ENCODE results near the gene ADAP1. TPM values are rescaled to one million over a fixed set of nuclear protein-coding genes. Genes with fewer than 3 reads are reported as not detected.

Gene ADAP1
- total and polyA plus RNA-seq, 11 donors = 3.1 to 16.5 (median 12.0) TPM

DNA sequence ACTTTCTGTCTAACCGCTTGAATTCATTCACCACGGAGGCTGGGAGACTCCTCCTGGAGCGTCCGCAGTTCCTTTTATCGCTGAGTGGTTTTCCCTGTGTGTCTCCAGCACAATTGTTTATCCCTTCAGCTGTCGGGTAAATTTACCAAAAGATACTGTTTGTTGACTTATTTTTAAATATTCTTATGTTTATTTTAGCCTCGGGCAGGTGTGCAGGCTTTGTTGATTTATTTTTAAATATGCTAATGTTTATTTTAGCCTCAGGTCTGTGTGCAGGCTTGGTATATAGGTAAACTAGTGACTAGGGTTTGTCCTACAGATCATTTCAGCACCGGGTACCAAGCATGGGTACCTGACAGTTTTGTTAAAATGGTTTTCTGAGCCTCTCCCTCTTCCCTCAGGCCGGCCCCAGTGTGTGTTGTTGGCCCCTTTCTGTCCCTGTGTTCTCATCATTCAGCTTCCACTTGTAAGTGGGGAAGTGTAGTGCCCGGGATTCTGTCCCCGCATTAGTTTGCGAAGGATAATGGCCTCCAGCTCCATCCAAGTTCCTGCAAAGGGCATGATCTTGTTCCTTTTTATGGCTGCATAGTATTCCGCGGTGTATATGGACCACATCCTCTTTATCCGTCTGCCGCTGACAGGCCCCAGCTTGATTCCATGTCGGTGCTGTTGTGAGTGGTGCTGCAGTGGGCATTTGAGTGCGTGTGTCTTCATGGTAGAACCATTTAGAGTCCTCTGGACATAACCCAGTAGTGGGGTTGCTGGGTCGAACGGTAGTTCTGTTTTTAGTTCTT is 72.8 kb downstream of the ADAP1 start:
- intact Hi-C loops (cut with DNase I) = no loop called here
- 93 to 97% (median 95%) methylated on average over 20 of the region's 20 CpGs for WGBS, 4 donors
- peaks cover 4 to 80% (median 53%) of the 10 kb centered on the region in 12 donors for H3K4me1 ChIP-seq
- peak in 3 of 5 donors; percentile 4 to 16 (median 7) for DNase-seq
- H3K27me3 ChIP-seq = no peaks in the 10 kb centered on the region
- H3K36me3 ChIP-seq = peaks cover 0 to 20% (median 6%) of the 10 kb centered on the region in 9 donors
- H3K4me3 ChIP-seq = no peak overlapping the region
- no peak for ATAC-seq
- TF ChIP-seq, protein P1, sequence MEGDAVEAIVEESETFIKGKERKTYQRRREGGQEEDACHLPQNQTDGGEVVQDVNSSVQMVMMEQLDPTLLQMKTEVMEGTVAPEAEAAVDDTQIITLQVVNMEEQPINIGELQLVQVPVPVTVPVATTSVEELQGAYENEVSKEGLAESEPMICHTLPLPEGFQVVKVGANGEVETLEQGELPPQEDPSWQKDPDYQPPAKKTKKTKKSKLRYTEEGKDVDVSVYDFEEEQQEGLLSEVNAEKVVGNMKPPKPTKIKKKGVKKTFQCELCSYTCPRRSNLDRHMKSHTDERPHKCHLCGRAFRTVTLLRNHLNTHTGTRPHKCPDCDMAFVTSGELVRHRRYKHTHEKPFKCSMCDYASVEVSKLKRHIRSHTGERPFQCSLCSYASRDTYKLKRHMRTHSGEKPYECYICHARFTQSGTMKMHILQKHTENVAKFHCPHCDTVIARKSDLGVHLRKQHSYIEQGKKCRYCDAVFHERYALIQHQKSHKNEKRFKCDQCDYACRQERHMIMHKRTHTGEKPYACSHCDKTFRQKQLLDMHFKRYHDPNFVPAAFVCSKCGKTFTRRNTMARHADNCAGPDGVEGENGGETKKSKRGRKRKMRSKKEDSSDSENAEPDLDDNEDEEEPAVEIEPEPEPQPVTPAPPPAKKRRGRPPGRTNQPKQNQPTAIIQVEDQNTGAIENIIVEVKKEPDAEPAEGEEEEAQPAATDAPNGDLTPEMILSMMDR (IDR thresholded peaks at IDR 0.05) = no peak
- no peaks in the 10 kb centered on the region for H3K9me3 ChIP-seq
- H3K27ac ChIP-seq = no peak overlapping the region

DNA sequence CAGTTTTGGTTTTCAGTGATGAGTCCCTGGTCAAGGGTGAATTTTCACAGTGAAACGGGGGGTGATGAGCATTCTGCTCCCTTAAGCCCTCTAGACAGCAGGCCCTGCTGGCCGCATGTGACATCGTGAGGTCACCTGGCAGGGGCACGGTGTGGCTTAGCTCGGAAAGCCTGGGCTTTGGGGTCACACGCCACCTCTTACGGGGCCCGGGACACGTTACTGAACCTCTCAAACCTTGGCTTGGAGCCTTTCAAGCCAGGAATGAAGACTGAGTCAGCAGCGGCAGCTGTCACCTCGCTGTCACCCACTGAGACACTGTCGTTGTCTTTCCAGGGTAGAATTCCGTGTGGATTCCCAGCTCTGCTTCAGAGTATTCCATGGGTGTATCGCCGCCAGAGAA is 74.0 kb downstream of the ADAP1 start:
- Histone ChIP-seq H3K4me3 (no peak overlapping the region), H3K27ac (peak overlapping the region in 6 of 12 donors; percentile 1 to 61 (median 37)), H3K9me3 (no peaks in the 10 kb centered on the region), H3K27me3 (no peaks in the 10 kb centered on the region), H3K36me3 (peaks cover 0 to 13% (median 3%) of the 10 kb centered on the region in 9 donors), H3K4me1 (peaks cover 4 to 74% (median 49%) of the 10 kb centered on the region in 12 donors)
- DNase-seq = peak in 1 of 5 donors; percentile 39
- intact Hi-C loops (cut with DNase I) = no loop called here
- 58 to 68% (median 63%) methylated on average over 12 to 15 of the region's 15 CpGs for WGBS, 4 donors
- no peak for TF ChIP-seq POLR2A (IDR thresholded peaks at IDR 0.05)
- TF ChIP-seq, protein P1 (IDR thresholded peaks at IDR 0.05) = no peak
- no peak for ATAC-seq

DNA sequence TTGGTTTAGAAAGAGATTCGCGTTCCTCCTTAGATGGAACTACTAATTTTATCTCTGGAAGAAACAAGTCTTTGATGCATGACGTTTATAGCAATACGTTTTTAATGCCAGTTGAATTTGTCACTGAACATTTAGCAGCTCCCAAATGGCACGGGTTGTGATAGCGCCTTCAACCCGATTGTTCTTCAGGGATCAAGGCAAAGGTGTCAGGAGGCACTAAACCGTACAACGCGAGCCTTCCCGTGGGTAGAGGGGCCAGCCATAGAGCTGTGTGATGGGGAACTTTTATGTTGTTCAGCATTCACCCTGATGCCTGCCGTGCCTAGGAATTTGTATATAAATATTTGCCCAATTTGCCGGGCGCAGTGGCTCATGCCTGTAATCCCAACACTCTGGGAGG is 74.8 kb downstream of the ADAP1 start:
- intact Hi-C loops (cut with DNase I) = loop anchor here in 3 of 10 donors (5.0 to 10.0 kb wide), 3 partner anchors 357 to 555 kb away; partner anchors contain the start of gene PDGFA (in 1 of the 3)
- TF ChIP-seq POLR2A (IDR thresholded peaks at IDR 0.05) = no peak
- TF ChIP-seq, protein P1 (IDR thresholded peaks at IDR 0.05) = no peak

DNA sequence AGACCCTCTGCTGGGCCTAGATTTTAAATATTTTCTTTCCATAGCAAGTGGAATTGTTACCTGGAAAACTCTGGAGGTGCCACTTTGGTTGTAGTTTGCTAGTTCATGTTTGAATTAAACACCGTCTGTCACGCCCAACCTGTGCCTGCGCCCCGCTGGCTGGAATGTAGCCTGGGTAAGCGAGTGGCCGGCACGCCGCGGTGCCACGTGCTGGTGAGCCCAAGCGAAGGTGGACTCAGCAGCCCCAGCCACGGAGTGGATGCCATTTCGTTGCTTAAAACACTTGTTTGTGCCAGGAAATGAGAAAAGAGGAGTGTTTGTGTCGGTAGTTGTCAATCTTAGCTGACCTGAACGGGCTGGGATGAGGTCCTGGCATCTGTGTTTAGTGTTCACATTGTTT is 75.4 kb downstream of the ADAP1 start:
- WGBS, 4 donors = 87 to 92% (median 90%) methylated on average over 15 of the region's 15 CpGs
- peaks cover 4 to 64% (median 39%) of the 10 kb centered on the region in 12 donors for H3K4me1 ChIP-seq
- no peak for ATAC-seq
- TF ChIP-seq POLR2A (IDR thresholded peaks at IDR 0.05) = no peak
- TF ChIP-seq, protein P1 (IDR thresholded peaks at IDR 0.05) = no peak
- H3K27ac ChIP-seq = no peak overlapping the region
- H3K36me3 ChIP-seq = peaks cover 0 to 15% (median 7%) of the 10 kb centered on the region in 9 donors
- no peaks in the 10 kb centered on the region for H3K27me3 ChIP-seq
- H3K9me3 ChIP-seq = no peaks in the 10 kb centered on the region
- DNase-seq = peak in 2 of 5 donors; percentile 18 to 56
- H3K4me3 ChIP-seq = no peak overlapping the region
- intact Hi-C loops (cut with DNase I) = loop anchor here in 3 of 10 donors (5.0 to 10.0 kb wide), 3 partner anchors 357 to 554 kb away; partner anchors contain the start of gene PDGFA (in 1 of the 3)

More for the DNA sequence above, 74.8 kb downstream of the ADAP1 start:
- 69 to 79% (median 75%) methylated on average over 14 of the region's 14 CpGs for WGBS, 4 donors
- Histone ChIP-seq H3K4me3 (no peak overlapping the region), H3K36me3 (peaks cover 0 to 15% (median 6%) of the 10 kb centered on the region in 9 donors), H3K4me1 (peaks cover 3 to 69% (median 42%) of the 10 kb centered on the region in 12 donors), H3K27ac (peak overlapping the region in 4 of 12 donors; percentile 6 to 61 (median 44)), H3K27me3 (no peaks in the 10 kb centered on the region), H3K9me3 (no peaks in the 10 kb centered on the region)
- ATAC-seq = no peak
- peak in 2 of 5 donors; percentile 13 to 16 for DNase-seq

Data from heart left ventricle (tissue), 16 donors.